Anterior cingulate cortex (tissue), 58 donors: ENCODE measurements around the gene GALNT1.

Experiments
- DNase-seq, 58 donors: peaks; one replicate each; lab custom pipeline; 2025; lab: John Stamatoyannopoulos, UW

Gene GALNT1

GRCh38 chr18:35616664-35617423 is 35.3 kb downstream of the GALNT1 start:
- DNase-seq, result peak in 5 of 58 donors; percentile 2 to 28 (median 4)

GRCh38 chr18:35617865-35618264 is 36.3 kb downstream of the GALNT1 start:
- DNase-seq, result no peak

- DNase-seq, result no peak
These were observed 36.7 kb downstream of the GALNT1 start for GRCh38 chr18:35618289-35618688.

GRCh38 chr18:35618696-35619095 is 37.2 kb downstream of the GALNT1 start:
- DNase-seq, result no peak

GRCh38 chr18:35619464-35619863 is 37.9 kb downstream of the GALNT1 start:
- DNase-seq, result peak in 31 of 58 donors; percentile 3 to 83 (median 37)

- no peak for DNase-seq
These were observed 38.4 kb downstream of the GALNT1 start for GRCh38 chr18:35619941-35620340.

GRCh38 chr18:35620765-35621164 is 39.2 kb downstream of the GALNT1 start:
- no peak for DNase-seq

GRCh38 chr18:35623255-35623654 is 41.7 kb downstream of the GALNT1 start:
- DNase-seq, result no peak

- no peak for DNase-seq
These were observed 42.6 kb downstream of the GALNT1 start for GRCh38 chr18:35624146-35624545.

- DNase-seq, result no peak
These were observed 43.7 kb downstream of the GALNT1 start for GRCh38 chr18:35625232-35625631.

GRCh38 chr18:35633761-35634160 is 52.2 kb downstream of the GALNT1 start:
- no peak for DNase-seq

GRCh38 chr18:35634323-35634722 is 52.8 kb downstream of the GALNT1 start:
- no peak for DNase-seq

GRCh38 chr18:35635170-35635569 is 53.6 kb downstream of the GALNT1 start:
- DNase-seq, result no peak

GRCh38 chr18:35637227-35637626 is 55.7 kb downstream of the GALNT1 start:
- DNase-seq, result no peak

GRCh38 chr18:35639296-35639695 is 57.8 kb downstream of the GALNT1 start:
- DNase-seq, result no peak

GRCh38 chr18:35641467-35641866 is 59.9 kb downstream of the GALNT1 start:
- DNase-seq, result no peak

GRCh38 chr18:35641916-35642315 is 60.4 kb downstream of the GALNT1 start:
- no peak for DNase-seq

GRCh38 chr18:35642802-35643201 is 61.3 kb downstream of the GALNT1 start:
- DNase-seq, result no peak

GRCh38 chr18:35646449-35646848 is 64.9 kb downstream of the GALNT1 start:
- no peak for DNase-seq

- no peak for DNase-seq
These were observed 72.0 kb downstream of the GALNT1 start for GRCh38 chr18:35653392-35654135.

GRCh38 chr18:35658112-35658511 is 76.6 kb downstream of the GALNT1 start:
- DNase-seq, result no peak
